ENCODE measurements around the gene N4BP3.

GRCh38 chr5:178113841-178114324, 551 bp downstream of the N4BP3 start:
- no peak for TF ChIP-seq CTCF (IDR thresholded peaks at IDR 0.05)
- TF ChIP-seq POLR2AphosphoS5 (IDR thresholded peaks at IDR 0.05), result no peak
